Lung microvascular endothelial cell (primary cell): ENCODE data around the gene POLRMT. TPM values are rescaled to one million over a fixed set of nuclear protein-coding genes. Genes with fewer than 3 reads are reported as not detected.

Experiments
- DNase-seq, 2 donors: peaks; one replicate each; pipeline versions ENCODE4 v3.0.0 to v3.0.0-alpha.2; 2010; ENCODE audit warnings: low read depth in 2 of 2
- total RNA-seq: library from RNA; depleted of rRNA; stranded (reverse); fragments of >200 nt; gene quantifications from 2 replicates; pipeline ENCODE4 v1.2.1, GENCODE V29; 2014

The POLRMT gene
- total RNA-seq, 1 donor from 2014 or later = 18.8 TPM

DNA sequence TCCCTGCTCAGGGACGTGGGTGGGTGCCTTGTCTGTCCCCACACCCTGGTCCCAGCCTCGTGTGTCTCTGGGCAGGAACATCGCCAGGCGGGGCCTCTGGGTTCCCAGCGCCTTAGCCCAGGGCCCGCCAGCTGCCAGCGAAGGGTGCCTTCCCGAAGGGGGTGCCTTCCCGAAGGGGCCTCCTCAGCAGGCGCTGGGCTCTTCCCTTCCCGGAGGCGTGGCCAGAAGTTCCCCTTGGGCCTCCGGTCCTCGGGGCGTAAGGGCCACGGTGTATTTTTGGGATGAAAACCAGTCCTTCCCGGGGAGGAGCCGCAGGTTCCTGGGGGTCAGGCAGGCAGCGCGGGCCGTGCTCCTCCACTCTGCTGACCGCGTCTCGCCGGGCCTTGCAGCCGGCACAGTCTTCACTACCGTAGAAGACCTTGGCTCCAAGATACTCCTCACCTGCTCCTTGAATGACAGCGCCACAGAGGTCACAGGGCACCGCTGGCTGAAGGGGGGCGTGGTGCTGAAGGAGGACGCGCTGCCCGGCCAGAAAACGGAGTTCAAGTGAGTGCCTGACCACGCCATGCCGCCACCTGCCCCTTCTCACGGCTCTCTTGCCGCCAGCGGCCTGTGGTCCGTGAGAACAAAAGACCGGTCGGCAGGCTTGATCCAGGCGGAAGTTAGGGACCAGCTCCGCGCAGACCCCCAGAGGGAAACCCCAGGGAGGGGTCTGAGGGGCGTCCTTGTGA lies 54.1 kb downstream of the POLRMT start:
- DNase-seq = no peak

DNA sequence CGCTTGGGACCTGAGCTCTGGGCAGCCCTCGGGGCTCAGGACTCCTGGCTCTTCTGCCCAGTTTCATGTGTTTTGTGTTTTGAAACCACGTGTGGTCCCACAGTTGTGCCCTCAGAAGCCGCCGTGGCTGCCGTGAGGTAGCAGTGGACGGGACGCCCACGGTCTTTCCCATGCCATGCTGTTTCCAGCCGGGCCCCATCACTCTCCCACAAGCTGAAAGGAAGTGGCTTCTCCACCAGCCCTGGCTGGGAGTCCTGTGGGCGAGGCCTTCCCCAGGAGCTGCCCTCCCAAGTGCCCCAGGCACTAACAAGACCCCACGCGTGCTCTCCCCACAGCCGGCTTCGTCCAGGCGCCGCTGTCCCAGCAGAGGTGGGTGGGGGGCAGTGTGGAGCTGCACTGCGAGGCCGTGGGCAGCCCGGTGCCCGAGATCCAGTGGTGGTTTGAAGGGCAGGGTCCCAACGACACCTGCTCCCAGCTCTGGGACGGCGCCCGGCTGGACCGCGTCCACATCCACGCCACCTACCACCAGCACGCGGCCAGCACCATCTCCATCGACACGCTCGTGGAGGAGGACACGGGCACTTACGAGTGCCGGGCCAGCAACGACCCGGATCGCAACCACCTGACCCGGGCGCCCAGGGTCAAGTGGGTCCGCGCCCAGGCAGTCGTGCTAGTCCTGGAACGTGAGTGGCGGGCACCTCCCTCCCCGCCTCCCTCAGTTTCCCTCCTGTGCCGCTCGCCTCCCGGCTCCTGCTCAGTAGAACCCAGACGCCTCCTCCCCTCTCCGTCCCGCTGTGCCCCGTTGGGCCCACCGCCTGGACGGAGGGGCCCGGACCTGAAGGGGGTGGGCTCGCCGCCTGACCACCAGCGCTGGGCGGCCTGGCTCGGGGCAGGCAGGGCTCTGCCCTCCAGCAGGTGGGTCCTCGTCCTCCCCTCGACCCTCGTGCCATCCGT lies 55.6 kb downstream of the POLRMT start:
- DNase-seq = no peak

DNA sequence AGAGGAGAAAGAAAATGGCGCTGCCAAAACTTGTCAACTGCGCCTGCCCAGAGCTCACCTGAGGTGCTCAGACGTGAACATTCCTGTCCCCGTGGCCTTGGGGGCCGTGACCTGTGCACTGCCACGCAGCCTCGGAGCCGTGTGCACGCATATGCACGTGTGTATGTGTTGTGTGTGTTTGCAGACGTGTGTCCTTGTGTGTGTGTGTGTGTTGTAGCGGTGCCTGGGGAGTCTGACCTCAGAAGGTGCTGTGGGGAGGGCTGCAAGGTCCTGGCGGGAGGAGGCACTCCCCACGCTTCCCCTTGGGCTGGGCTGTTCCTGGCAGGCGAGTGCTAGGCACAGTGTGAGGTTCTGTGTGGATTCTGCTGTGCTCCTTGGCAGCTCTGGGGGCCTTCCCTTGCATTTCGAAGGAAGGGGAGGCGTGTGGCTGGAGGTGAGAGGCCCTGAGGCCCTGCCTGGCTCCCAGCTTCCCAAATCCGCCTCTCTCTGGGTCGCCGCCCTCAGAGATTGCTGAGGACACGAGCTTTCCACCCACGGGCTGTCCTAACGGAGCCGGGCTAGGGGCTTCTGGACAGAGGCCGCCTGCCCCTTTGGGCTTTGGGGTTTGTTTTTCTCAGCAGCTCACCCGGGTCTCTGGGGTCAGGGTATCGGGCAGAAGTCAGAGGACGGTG lies 56.4 kb downstream of the POLRMT start:
- no peak for DNase-seq

DNA sequence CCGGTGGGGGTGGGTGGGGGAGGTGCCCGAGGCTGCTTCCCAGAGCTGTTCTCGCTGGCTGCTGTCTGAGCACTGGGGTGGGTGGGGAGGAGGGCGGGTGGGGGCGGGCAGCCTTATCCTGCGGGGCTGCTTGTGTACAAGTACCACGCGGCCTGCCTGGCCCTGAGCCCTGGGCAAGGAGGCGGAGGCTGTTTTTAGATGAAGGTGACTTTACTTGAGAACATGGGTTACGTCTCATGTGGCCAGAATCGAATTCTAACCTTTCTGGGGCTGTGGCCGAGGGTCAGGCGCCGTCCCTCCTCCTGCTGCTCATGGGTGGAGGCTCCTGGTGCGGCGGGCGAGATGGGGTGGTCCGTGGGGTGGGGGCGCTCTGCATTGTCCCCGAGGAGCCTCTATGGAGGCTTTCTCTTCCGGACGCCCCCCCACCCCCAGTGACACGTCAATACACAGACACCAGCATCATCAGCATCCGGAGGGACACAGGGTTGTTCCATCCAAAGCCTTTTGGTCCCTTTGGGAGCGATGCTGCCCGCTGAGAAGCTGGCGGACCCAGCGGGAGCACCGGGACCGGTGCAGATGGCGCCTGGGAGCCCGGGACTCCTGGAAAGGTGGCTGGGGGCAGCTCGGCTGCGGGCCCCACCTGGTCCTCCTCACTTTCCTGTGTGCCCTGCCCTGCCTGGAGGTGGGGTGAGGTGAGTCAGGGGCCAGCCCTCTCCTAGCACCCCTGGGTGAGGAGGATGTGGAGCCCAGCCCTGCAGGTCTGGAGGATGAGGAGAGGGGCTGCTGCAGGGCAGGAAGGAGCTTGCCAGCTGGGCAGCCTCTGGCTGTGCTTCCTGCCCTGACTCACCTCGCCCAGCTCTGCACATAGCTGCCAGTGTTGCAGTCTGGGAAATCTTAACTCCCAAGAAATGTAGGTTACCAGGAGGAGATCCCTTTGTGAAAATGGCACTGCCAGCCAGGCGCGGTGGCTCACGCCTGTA lies 57.5 kb downstream of the POLRMT start:
- DNase-seq = peak in 1 of 2 donors; percentile 72

DNA sequence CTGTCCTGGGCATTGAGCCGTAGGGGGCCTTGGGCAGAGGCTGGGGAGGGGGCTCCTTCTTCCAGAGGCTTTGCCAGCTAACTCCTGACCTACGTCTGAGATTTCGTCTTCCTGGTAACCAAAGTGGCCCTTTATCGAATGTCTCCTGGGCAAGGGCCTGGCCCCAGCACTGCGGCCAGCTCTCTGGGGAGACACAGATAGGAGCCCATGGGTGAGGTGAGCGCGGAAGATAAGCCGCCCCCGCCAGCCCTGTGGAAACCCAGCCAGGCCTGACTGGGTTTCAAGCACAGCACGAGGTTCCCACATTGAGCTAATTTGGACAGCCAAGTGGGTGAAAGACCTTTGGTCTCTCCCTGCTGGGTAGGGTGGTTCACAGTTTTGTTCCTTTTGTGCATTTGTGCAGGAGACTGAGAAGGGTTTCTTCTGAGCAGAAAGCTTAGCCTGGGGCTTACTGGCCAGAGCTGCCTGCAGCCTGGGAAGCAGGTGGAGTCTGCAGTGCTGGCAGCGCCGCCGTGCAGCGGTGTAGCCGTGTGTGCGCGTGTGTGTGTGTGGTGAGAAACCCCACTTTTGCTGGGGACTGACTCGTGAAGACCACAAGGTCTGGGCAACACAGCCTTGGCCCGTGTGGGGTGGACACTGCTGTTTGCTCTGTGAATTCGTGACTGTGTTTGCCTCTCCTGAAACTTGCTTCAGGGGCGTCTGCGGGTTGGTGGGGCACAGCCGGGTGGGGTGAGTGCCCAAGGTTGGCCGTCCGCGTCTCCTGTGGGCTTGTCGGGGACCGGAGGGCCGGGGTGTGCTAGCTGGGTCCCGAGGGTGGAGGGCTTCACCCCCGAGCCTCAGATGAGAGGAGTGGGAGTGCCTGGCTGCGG lies 58.4 kb downstream of the POLRMT start:
- peak; percentile 44 to 49 for DNase-seq

DNA sequence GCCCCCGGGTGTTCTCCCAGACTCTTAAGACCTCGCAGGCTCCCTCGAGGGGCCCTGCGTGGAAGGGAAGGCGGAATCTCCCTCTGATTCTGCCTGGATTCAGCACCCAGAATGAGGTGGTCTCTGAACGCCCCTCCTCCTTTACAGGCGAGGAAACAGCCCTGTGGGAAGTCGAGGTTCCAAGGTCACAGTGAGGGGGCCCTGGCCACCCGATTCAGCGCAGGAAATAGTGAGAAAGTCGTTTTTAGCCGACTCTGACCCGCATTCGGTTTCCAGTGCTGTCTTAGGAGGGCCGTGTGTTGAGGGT lies 59.9 kb downstream of the POLRMT start:
- DNase-seq = no peak

DNA sequence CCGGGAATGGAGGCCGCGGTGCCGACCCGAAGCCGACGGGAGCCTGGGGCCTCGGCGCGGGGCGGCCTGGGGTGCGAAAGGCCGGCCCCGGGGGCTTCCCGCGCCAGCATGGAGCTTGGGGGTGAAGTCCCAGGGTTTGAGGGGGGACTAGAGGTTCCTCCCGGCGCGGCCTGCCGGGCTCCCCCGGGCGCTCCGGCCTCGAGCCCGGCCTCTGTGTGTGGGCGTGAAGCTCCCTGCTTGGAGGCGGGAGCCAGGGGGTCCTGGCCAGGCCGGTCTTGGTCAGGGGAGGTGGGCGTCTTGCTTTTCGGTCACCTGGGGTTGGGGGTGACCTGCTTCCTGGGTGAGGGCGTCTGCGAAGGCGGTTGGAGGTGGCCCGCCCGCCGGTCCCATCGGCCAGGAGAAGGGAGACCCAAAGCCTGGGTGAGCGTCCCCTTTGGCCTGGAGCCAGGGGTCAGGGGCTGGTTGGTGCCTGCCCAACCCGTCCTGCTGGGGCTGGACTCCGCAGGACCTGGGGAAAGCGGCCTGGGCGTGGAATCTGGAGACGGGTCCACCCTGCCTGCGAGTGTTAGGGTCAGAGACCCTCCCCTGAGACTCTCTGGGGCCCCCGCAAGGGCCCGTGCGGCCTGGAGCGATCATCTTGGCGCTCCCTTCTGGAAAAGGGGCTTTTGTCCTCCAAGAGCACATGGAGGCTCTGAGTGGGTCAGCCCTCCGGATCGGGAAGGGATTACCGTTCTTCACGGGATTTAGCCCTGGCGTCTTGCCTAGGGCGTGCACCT lies 60.4 kb downstream of the POLRMT start:
- DNase-seq = peak; percentile 39 to 64

DNA sequence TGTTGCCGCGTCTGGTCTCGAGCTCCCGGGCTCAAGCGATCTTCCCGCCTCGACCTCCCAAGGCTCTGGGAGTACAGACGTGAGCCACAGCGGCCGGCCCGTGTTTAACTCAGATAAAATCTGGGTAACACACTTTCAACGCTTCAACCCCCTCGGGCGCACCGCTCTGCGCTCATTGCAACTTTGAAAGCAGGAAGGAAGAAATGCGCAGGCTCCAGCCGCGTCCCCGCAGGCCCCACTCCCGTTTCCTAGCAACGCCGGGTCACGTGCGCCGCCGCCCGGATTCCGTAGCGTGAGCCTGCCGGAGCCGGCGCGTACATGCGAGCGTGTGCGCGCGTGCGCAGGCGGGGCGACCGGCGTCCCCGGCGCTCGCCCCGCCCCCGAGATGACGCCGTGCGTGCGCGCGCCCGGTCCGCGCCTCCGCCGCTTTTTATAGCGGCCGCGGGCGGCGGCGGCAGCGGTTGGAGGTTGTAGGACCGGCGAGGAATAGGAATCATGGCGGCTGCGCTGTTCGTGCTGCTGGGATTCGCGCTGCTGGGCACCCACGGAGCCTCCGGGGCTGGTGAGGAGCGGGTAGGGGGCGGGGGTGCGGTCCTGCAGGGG lies 61.1 kb downstream of the POLRMT start, which contains the start of gene BSG:
Gene BSG (plus strand): TSS at position 457 of the 603 bp plus-strand sequence. CDS start 39 bp downstream, at position 496.
- DNase-seq = peak; percentile 98 to 99

DNA sequence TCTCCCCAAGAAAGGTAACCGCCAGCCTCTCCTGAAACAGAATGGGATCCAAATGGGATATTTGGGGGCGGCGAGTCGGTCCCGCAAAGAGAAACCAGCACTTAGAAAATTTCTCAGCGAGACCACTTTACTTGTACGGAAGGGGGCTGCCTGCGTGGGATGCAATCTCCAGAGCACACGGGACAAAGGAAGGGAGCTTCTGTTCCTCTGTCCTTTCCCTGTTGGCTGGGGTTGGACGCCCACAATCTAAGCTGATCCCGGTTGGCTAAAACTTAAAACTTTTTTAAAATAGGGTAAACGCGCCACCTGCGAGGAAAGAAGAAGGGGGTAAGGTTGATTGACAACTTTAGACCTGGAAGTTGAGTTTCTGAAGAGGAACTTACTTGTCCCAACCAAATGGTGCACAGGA lies 61.8 kb downstream of the POLRMT start:
- DNase-seq = peak; percentile 43 to 49

DNA sequence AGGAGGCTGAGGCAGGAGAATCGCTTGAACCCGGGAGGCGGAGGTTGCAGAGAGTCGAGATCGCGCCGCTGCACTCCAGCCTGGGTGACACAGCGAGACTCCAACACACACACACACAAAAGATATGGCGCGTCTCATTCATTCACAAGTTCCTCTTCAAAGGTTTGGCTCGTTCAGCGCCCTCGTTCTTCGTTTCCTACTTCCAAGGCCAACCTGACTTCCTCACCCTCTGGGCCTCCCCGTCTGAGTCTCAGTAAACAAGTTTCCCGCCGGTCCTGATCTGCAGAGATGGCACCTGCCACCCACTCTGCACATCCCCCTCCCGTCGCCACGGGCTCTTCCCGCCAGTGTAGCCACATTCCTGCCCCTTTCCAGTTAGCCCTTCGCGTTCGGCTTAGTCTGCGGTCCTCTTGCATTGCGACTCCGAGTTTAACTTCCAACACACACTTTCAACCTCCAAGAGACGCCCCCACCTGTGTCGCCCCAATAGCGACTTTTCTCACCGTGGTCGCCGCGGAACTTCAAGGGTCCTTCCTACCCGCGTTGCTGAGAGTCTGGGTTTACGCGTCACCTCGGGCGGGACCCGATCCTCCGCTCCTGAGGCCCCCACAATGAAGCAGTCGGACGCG lies 62.3 kb downstream of the POLRMT start:
- peak; percentile 42 to 43 for DNase-seq

DNA sequence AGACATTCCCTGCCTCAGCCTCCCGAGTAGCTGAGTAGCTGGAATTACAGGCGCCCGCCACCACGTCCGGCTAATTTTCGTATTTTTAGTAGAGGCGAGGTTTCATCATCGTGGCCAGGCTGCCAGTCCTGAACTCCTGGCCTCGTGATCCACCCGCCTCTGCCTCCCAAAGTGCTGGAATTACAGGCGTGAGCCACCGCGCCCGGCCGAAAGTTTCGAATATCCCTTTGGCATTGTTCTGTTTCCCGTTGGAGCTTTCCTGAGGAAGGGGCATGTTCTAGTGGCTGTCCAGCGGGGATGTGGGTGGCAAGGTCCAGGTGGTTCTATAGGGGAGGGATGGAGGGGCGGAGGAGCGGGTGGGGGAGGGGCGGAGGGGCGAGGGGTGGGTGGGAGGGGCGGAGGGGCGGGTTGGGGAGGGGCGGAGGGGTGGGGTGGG lies 63.1 kb downstream of the POLRMT start:
- peak; percentile 22 to 47 for DNase-seq

DNA sequence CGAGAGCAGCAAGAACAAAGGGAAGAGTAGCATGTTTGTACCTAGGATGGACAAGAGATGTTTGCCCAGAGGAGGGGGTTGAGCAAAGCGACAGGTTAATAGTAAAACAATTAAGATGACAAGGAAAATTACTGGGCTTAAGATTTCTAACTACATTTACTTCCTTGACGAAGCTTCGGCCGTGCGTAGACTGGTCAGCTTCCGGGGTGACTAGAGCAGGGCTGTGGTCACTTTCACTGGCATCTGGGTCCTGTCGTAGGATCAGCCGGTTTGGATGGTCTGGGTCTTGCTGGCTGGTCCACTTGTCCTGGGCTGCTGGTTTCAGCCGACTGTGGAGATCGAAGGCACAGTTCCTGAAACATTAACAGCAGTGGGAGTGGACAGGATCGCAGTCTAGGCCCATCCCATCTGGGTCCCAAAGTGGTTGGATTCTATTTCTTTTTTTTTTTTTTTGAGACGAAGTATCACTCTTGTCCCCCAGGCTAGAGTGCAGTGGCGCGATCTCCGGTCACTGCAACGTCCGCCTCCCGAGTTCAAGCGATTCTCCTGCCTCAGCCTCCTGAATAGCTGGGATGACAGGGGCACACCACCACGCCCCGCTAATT lies 65.9 kb downstream of the POLRMT start:
- no peak for DNase-seq

Other genes starting within 250 kb of the POLRMT start
- 2.0 and 7.5 TPM in 2 replicates for gene C2CD4C, start 224.4 kb downstream of the POLRMT start, total RNA-seq
- 4.4 and 28.4 TPM in 2 replicates for gene SHC2, start 172.5 kb downstream of the POLRMT start, total RNA-seq
- gene MADCAM1, start 137.1 kb downstream of the POLRMT start, total RNA-seq = under 0.01 TPM in 1 of 2 replicates, not detected in the other
- 26.4 and 29.4 TPM in 2 replicates for gene TPGS1, start 126.0 kb downstream of the POLRMT start, total RNA-seq
- gene CDC34, start 101.8 kb downstream of the POLRMT start, total RNA-seq = 74.3 and 89.3 TPM in 2 replicates
- gene GZMM, start 89.5 kb downstream of the POLRMT start, total RNA-seq = not detected in 2 replicates
- 184 and 198 TPM in 2 replicates for gene BSG, start 60.9 kb downstream of the POLRMT start, total RNA-seq
- gene HCN2, start 43.7 kb downstream of the POLRMT start, total RNA-seq = 0.40 and 0.44 TPM in 2 replicates
- not detected in 2 replicates for gene FGF22, start 6.3 kb upstream of the POLRMT start, total RNA-seq
- 25.5 and 27.8 TPM in 2 replicates for gene RNF126, start 29.7 kb upstream of the POLRMT start, total RNA-seq
- gene FSTL3, start 42.9 kb upstream of the POLRMT start, total RNA-seq = 5.0 and 5.2 TPM in 2 replicates
- not detected in 2 replicates for gene PRSS57, start 61.9 kb upstream of the POLRMT start, total RNA-seq
- 23.1 and 36.9 TPM in 2 replicates for gene PALM, start 75.4 kb upstream of the POLRMT start, total RNA-seq
- gene MISP, start 117.6 kb upstream of the POLRMT start, total RNA-seq = under 0.01 TPM in 1 of 2 replicates, not detected in the other
- 113 and 124 TPM in 2 replicates for gene PTBP1, start 163.9 kb upstream of the POLRMT start, total RNA-seq
- gene PLPPR3, start 188.4 kb upstream of the POLRMT start, total RNA-seq = under 0.01 and 0.44 TPM in 2 replicates
- gene AZU1, start 194.3 kb upstream of the POLRMT start, total RNA-seq = not detected in 2 replicates
- not detected in 2 replicates for gene PRTN3, start 207.5 kb upstream of the POLRMT start, total RNA-seq
- not detected in 2 replicates for gene ELANE, start 218.8 kb upstream of the POLRMT start, total RNA-seq
- gene CFD, start 226.1 kb upstream of the POLRMT start, total RNA-seq = 1.2 and 3.9 TPM in 2 replicates